K562 (cell line): Measurements from ENCODE around the gene PNISR.

ENCODE experiments used
- LEF1 ChIP-seq: fragments of 450-650 bp; IDR thresholded peaks from 2 replicates; pipeline ENCODE4 v1.6.1; 2016; ENCODE audit warnings: mild to moderate bottlenecking
- NBN ChIP-seq: fragments of 450-650 bp; IDR thresholded peaks from 2 replicates; pipeline ENCODE4 v1.6.1; 2016; ENCODE audit warnings: low read depth, mild to moderate bottlenecking
- PHB2 ChIP-seq: fragments of 450-650 bp; IDR thresholded peaks from 2 replicates; pipeline ENCODE4 v1.6.1; 2017; ENCODE audit warnings: low read depth
- POLR2A ChIP-seq: fragments of 450-650 bp; conservative IDR thresholded peaks from 2 replicates; pipeline ENCODE4 v1.6.1; 2016
- RBBP5 ChIP-seq: fragments of 200-600 bp; sonication (generic); IDR thresholded peaks from 2 replicates; pipeline ENCODE4 v1.6.1; 2012; ENCODE audit warnings: borderline replicate concordance, mild to moderate bottlenecking, low read length, control low read depth, inconsistent platforms; ENCODE audit not compliant: insufficient read depth, poor library complexity, severe bottlenecking
- SIN3A ChIP-seq, 2 experiments: fragments of 150-350 bp in 1 of 2; IDR thresholded peaks; 2 replicates each; pipeline ENCODE4 v1.6.1; 2011 to 2016; ENCODE audit warnings: borderline replicate concordance in 2 of 2, low read depth in 2 of 2, low read length in 2 of 2, mild to moderate bottlenecking in 2 of 2, moderate library complexity in 2 of 2; ENCODE audit not compliant: control insufficient read depth in 1 of 2
- SNRNP70 ChIP-seq: fragments of 200-400 bp; formaldehyde crosslinking; optimal IDR thresholded peaks from 2 replicates; pipeline ENCODE3; 2017; ENCODE audit warnings: low read depth, low read length
- TAF1 ChIP-seq: IDR thresholded peaks from 2 replicates; pipeline ENCODE4 v1.6.1; 2011; ENCODE audit warnings: mild to moderate bottlenecking, low read length, moderate library complexity; ENCODE audit not compliant: insufficient read depth, control insufficient read depth, severe bottlenecking; ENCODE audit errors: extremely low read depth

- TF ChIP-seq LEF1 = no peak
- TF ChIP-seq PHB2 = no peak
- no peak for TF ChIP-seq SIN3A (IDR thresholded peaks at IDR 0.05; ENCODE audit: borderline replicate concordance in 2 of 2, control insufficient read depth in 1 of 2, low read depth in 2 of 2, low read length in 2 of 2)
- no peak for TF ChIP-seq RBBP5
- no peak for TF ChIP-seq SNRNP70
- TF ChIP-seq POLR2A = no peak
- no peak for TF ChIP-seq NBN
- TF ChIP-seq TAF1 = no peak
Observed at GRCh38 chr6:99402448-99402847, 22.7 kb downstream of the PNISR start.
